ENCODE results near the gene DEFB113.

The DEFB113 gene

GRCh38 chr6:49918787-49919186, 50.6 kb downstream of the DEFB113 start:
- DNase-seq (ENCODE audit: low read depth): no peak
- H3K4me3 ChIP-seq (ENCODE audit: low read depth, low read length): no peak overlapping the region
- TF ChIP-seq MYC (IDR thresholded peaks at IDR 0.05; ENCODE audit: low read depth, low read length): no peak
- TF ChIP-seq MAX (IDR thresholded peaks at IDR 0.05; ENCODE audit: low read depth, low read length): no peak

All from NB4 (cell line).